Mucosa of descending colon (tissue), 3 donors: Measurements from ENCODE around the gene PRKAR1A. TPM values are rescaled to one million over a fixed set of nuclear protein-coding genes. Genes with fewer than 3 reads are reported as not detected.

ENCODE experiments used
- ATAC-seq: fragments of 200-7000 bp; cut with Tn5 transposase; one replicate; pipeline ENCODE4 v1.9.1; 2020; ENCODE audit warnings: mild to moderate bottlenecking, moderate library complexity
- DNase-seq, 3 donors: peaks; one replicate each; pipeline ENCODE4 v3.0.0-alpha.2; 2020
- H3K36me3 ChIP-seq: fragments of 200-600 bp; one replicate; pipeline ENCODE4 v1.8.0; 2021; ENCODE audit warnings: low read depth, mild to moderate bottlenecking
- H3K4me1 ChIP-seq: fragments of 200-600 bp; one replicate; pipeline ENCODE4 v1.8.0; 2021; ENCODE audit warnings: low read depth, mild to moderate bottlenecking
- H3K4me3 ChIP-seq: fragments of 200-600 bp; one replicate; pipeline ENCODE4 v1.8.0; 2021; ENCODE audit warnings: mild to moderate bottlenecking
- H3K9me3 ChIP-seq: fragments of 200-600 bp; one replicate; pipeline ENCODE4 v1.8.0; 2021; ENCODE audit warnings: mild to moderate bottlenecking
- CTCF ChIP-seq: fragments of 200-600 bp; IDR thresholded peaks from one replicate; pipeline ENCODE4 v1.8.0; 2022; ENCODE audit warnings: antibody characterized with exemption, mild to moderate bottlenecking
- intact Hi-C, 2 donors: fragments of 100-400 bp; cut with DNase I in 1 of 2; cut with micrococcal nuclease in 1 of 2; formaldehyde crosslinking; loops; one replicate each; pipeline versions ENCODE4 v1.11.0 to v1.11.1; 2022; cut with DNase I, micrococcal nuclease
- total RNA-seq, 3 donors: library from RNA; stranded (reverse); fragmentation: NEBNext Ultra II Directional in 2 of 3; extraction: Animal tissue kit (Norgen Biotek cat#: 25700) in 2 of 3; gene quantifications; one replicate each; pipeline versions ENCODE4 v1.2.1 to v1.2.4, GENCODE V29; 2021 to 2023
- donor health status: DM: no; HTN: no; CAD: no; lungs with moderate emphysema.
- donor health status: DM: no; HTN: no; CAD: no.
- donor health status: DM: no; HTN: yes; CAD: no.

The PRKAR1A gene
- total RNA-seq, 3 donors from 2014 or later = 132 to 238 (median 147) TPM

- H3K4me3 ChIP-seq = no peak overlapping the region
- intact Hi-C loops = no loop called here
- no peak for DNase-seq
- ATAC-seq = no peak
- H3K4me1 ChIP-seq = no peaks in the 10 kb centered on the region
- TF ChIP-seq CTCF = no peak
- H3K9me3 ChIP-seq = no peaks in the 10 kb centered on the region
- no peaks in the 10 kb centered on the region for H3K36me3 ChIP-seq
Measured at GRCh38 chr17:68505951-68506350, 6.3 kb upstream of the PRKAR1A start.

- TF ChIP-seq CTCF = no peak
- Histone ChIP-seq H3K4me1 (no peaks in the 10 kb centered on the region), H3K4me3 (no peak overlapping the region), H3K9me3 (no peaks in the 10 kb centered on the region), H3K36me3 (no peaks in the 10 kb centered on the region)
- ATAC-seq (no peak), DNase-seq (no peak)
- intact Hi-C loops = no loop called here
Measured at GRCh38 chr17:68507576-68507975, 4.7 kb upstream of the PRKAR1A start.

GRCh38 chr17:68509141-68510057 is 2.8 kb upstream of the PRKAR1A start:
- Histone ChIP-seq H3K4me1 (peaks cover 5% of the 10 kb centered on the region), H3K36me3 (no peaks in the 10 kb centered on the region), H3K4me3 (no peak overlapping the region), H3K9me3 (no peaks in the 10 kb centered on the region)
- intact Hi-C loops = no loop called here
- TF ChIP-seq CTCF = no peak
- peak; percentile 5 for ATAC-seq
- DNase-seq = peak; percentile 55 to 76 (median 63)

GRCh38 chr17:68511254-68511670 is 968 bp upstream of the PRKAR1A start:
- no peak for TF ChIP-seq CTCF
- H3K9me3 ChIP-seq = no peaks in the 10 kb centered on the region
- H3K36me3 ChIP-seq = no peaks in the 10 kb centered on the region
- DNase-seq = peak in 1 of 3 donors; percentile 62
- no peak for ATAC-seq
- peaks cover 10% of the 10 kb centered on the region for H3K4me1 ChIP-seq
- H3K4me3 ChIP-seq = peak overlapping the region; percentile 84
- intact Hi-C loops = no loop called here

- H3K4me1 ChIP-seq = peaks cover 10% of the 10 kb centered on the region
- intact Hi-C loops = no loop called here
- no peaks in the 10 kb centered on the region for H3K36me3 ChIP-seq
- ATAC-seq = peak; percentile 73
- no peak for TF ChIP-seq CTCF
- peak overlapping the region; percentile 84 for H3K4me3 ChIP-seq
- DNase-seq = peak; percentile 75 to 88 (median 86)
- H3K9me3 ChIP-seq = no peaks in the 10 kb centered on the region
Measured at GRCh38 chr17:68511671-68512246, 471 bp upstream of the PRKAR1A start.
